H9 (cell line): ENCODE measurements around the gene STAC2. TPM values are rescaled to one million over a fixed set of nuclear protein-coding genes. Genes with fewer than 3 reads are reported as not detected.

Experiments
- DNase-seq: peaks from one replicate; pipeline ENCODE4 v3.0.0-alpha.2; 2017
- H2AFZ ChIP-seq: one replicate; pipeline ENCODE4 v1.6.1; 2013; ENCODE audit warnings: mild to moderate bottlenecking, low read length, control low read depth, moderate library complexity
- H2AK5ac ChIP-seq: 2 replicates; pipeline ENCODE4 v1.6.1; 2013; ENCODE audit warnings: low read length, control low read depth, mixed read lengths; ENCODE audit not compliant: insufficient read length
- H2BK120ac ChIP-seq: one replicate; pipeline ENCODE4 v1.6.1; 2013; ENCODE audit warnings: low read depth, mild to moderate bottlenecking, low read length, control low read depth, inconsistent platforms; ENCODE audit not compliant: poor library complexity, severe bottlenecking
- H2BK12ac ChIP-seq: 2 replicates; pipeline ENCODE4 v1.6.1; 2013; ENCODE audit warnings: low read length, control low read depth, mixed read lengths, low read depth; ENCODE audit not compliant: insufficient read length
- H2BK15ac ChIP-seq: 2 replicates; pipeline ENCODE4 v1.6.1; 2013; ENCODE audit warnings: low read depth, low read length, control low read depth
- H2BK20ac ChIP-seq: one replicate; pipeline ENCODE4 v1.6.1; 2013; ENCODE audit warnings: low read depth, mild to moderate bottlenecking, low read length, control low read depth, inconsistent platforms; ENCODE audit not compliant: poor library complexity, severe bottlenecking
- H2BK5ac ChIP-seq: 2 replicates; pipeline ENCODE4 v1.6.1; 2013; ENCODE audit warnings: low read length, control low read depth, mixed read lengths; ENCODE audit not compliant: insufficient read length
- H3K14ac ChIP-seq: 2 replicates; pipeline ENCODE4 v1.6.1; 2013; ENCODE audit warnings: low read length, control low read depth; ENCODE audit not compliant: insufficient read depth
- H3K18ac ChIP-seq: 2 replicates; pipeline ENCODE4 v1.6.1; 2013; ENCODE audit warnings: low read depth, mild to moderate bottlenecking, mixed read lengths, low read length, control low read depth; ENCODE audit not compliant: insufficient read length
- H3K23ac ChIP-seq: 2 replicates; pipeline ENCODE4 v1.6.1; 2013; ENCODE audit warnings: low read length, control low read depth, mixed read lengths, low read depth; ENCODE audit not compliant: insufficient read length
- H3K23me2 ChIP-seq: 2 replicates; pipeline ENCODE4 v1.6.1; 2013; ENCODE audit warnings: low read depth, mild to moderate bottlenecking, mixed read lengths, low read length, control low read depth; ENCODE audit not compliant: insufficient read length, poor library complexity, severe bottlenecking
- H3K27ac ChIP-seq: 2 replicates; pipeline ENCODE4 v1.5.1; 2013; ENCODE audit warnings: low read length, control low read depth, mixed read lengths, low read depth; ENCODE audit not compliant: insufficient read length
- H3K27me3 ChIP-seq: 2 replicates; pipeline ENCODE4 v1.6.1; 2013; ENCODE audit warnings: low read length, control low read depth, inconsistent platforms; ENCODE audit not compliant: insufficient read depth
- H3K4ac ChIP-seq: 2 replicates; pipeline ENCODE4 v1.6.1; 2013; ENCODE audit warnings: low read depth, mild to moderate bottlenecking, control low read depth, inconsistent platforms, low read length, moderate library complexity
- H3K4me1 ChIP-seq: 2 replicates; pipeline ENCODE4 v1.6.1; 2013; ENCODE audit warnings: low read length, control low read depth, inconsistent platforms; ENCODE audit not compliant: insufficient read depth
- H3K4me2 ChIP-seq: 2 replicates; pipeline ENCODE4 v1.6.1; 2013; ENCODE audit warnings: low read length, control low read depth, mixed read lengths; ENCODE audit not compliant: insufficient read length, insufficient read depth
- H3K56ac ChIP-seq: 2 replicates; pipeline ENCODE4 v1.6.1; 2013; ENCODE audit warnings: low read depth, mild to moderate bottlenecking, mixed read lengths, low read length, control low read depth; ENCODE audit not compliant: insufficient read length
- H3K79me1 ChIP-seq: 2 replicates; pipeline ENCODE4 v1.6.1; 2013; ENCODE audit warnings: low read depth, mild to moderate bottlenecking, moderate library complexity, low read length, control low read depth, inconsistent platforms; ENCODE audit not compliant: insufficient read depth, poor library complexity, severe bottlenecking
- H3K79me2 ChIP-seq: 2 replicates; pipeline ENCODE4 v1.6.1; 2013; ENCODE audit warnings: low read length, control low read depth, inconsistent platforms; ENCODE audit not compliant: insufficient read depth
- H3K9ac ChIP-seq: 2 replicates; pipeline ENCODE4 v1.6.1; 2013; ENCODE audit warnings: low read length, control low read depth, mixed read lengths; ENCODE audit not compliant: insufficient read length; ENCODE audit errors: extremely low read depth
- H3K9me3 ChIP-seq: one replicate; pipeline ENCODE4 v1.6.1; 2013; ENCODE audit warnings: low read depth, low read length, inconsistent platforms; ENCODE audit not compliant: control insufficient read depth
- H3T11ph ChIP-seq: one replicate; pipeline ENCODE4 v1.6.1; 2013; ENCODE audit warnings: mild to moderate bottlenecking, low read length, control low read depth, inconsistent platforms
- H4K20me1 ChIP-seq: one replicate; pipeline ENCODE4 v1.6.1; 2013; ENCODE audit not compliant: control insufficient read depth, insufficient read length, insufficient read depth
- H4K5ac ChIP-seq: 2 replicates; pipeline ENCODE4 v1.6.1; 2013; ENCODE audit warnings: low read depth, mild to moderate bottlenecking, mixed read lengths, low read length, control low read depth; ENCODE audit not compliant: insufficient read length
- H4K8ac ChIP-seq: replicated peaks from 2 replicates; pipeline ENCODE4 v1.6.1; 2013; ENCODE audit warnings: low read length, control low read depth, mixed read lengths, low read depth; ENCODE audit not compliant: insufficient read length
- H4K91ac ChIP-seq: 2 replicates; pipeline ENCODE4 v1.6.1; 2013; ENCODE audit warnings: low read depth, mild to moderate bottlenecking, moderate library complexity, mixed read lengths, low read length, control low read depth; ENCODE audit not compliant: insufficient read length
- H3K27ac Mint-ChIP-seq, 3 experiments: 2 replicates in 2 of 3; 3 replicates in 1 of 3; pipeline ENCODE4 v1.8.0; 2020 to 2021; ENCODE audit warnings: mixed read lengths in 3 of 3, mild to moderate bottlenecking in 1 of 3, moderate library complexity in 1 of 3
- H3K27me3 Mint-ChIP-seq: 2 replicates; pipeline ENCODE4 v1.8.0; 2021; ENCODE audit warnings: low read depth, mild to moderate bottlenecking, moderate library complexity, mixed read lengths
- H3K36me3 Mint-ChIP-seq, 3 experiments: 2 replicates in 2 of 3; 3 replicates in 1 of 3; pipeline ENCODE4 v1.8.0; 2020 to 2021; ENCODE audit warnings: low read depth in 3 of 3, mixed read lengths in 3 of 3; ENCODE audit not compliant: insufficient read depth in 1 of 3
- H3K4me1 Mint-ChIP-seq, 2 experiments: 2 replicates each; pipeline ENCODE4 v1.8.0; 2020; ENCODE audit warnings: mixed read lengths in 2 of 2
- H3K4me3 Mint-ChIP-seq, 2 experiments: 2 replicates in 1 of 2; 3 replicates in 1 of 2; pipeline ENCODE4 v1.8.0; 2020 to 2021; ENCODE audit warnings: mild to moderate bottlenecking in 2 of 2, mixed read lengths in 2 of 2, moderate library complexity in 1 of 2
- H3K9me3 Mint-ChIP-seq, 2 experiments: 2 replicates in 1 of 2; 3 replicates in 1 of 2; pipeline ENCODE4 v1.8.0; 2020; ENCODE audit warnings: mild to moderate bottlenecking in 2 of 2, mixed read lengths in 2 of 2, moderate library complexity in 1 of 2
- WGBS: extraction: QIAGEN DNeasy Blood & Tissue Kit; methylation state at CpG from one replicate; pipeline ENCODE4 v1.1.7; 2013; ENCODE audit warnings: missing lambda C conversion rate, low lambda C conversion rate, mixed read lengths; ENCODE audit not compliant: insufficient read length; ENCODE audit errors: extremely low coverage; 5-methylcytosine and 5-hydroxymethylcytosine counted together
- total RNA-seq: library from RNA; stranded (reverse); gene quantifications from 2 replicates; pipeline ENCODE4 v1.2.1, GENCODE V29; 2021
- TF ChIP-seq, protein P1 (sequence below): fragments of 200-600 bp; sonication (generic); conservative IDR thresholded peaks from 3 replicates; pipeline ENCODE4 v1.8.0; 2021; ENCODE audit warnings: antibody characterized with exemption, mild to moderate bottlenecking

The STAC2 gene
- total RNA-seq, 1 experiment from 2014 or later, result 2.5 TPM

DNA sequence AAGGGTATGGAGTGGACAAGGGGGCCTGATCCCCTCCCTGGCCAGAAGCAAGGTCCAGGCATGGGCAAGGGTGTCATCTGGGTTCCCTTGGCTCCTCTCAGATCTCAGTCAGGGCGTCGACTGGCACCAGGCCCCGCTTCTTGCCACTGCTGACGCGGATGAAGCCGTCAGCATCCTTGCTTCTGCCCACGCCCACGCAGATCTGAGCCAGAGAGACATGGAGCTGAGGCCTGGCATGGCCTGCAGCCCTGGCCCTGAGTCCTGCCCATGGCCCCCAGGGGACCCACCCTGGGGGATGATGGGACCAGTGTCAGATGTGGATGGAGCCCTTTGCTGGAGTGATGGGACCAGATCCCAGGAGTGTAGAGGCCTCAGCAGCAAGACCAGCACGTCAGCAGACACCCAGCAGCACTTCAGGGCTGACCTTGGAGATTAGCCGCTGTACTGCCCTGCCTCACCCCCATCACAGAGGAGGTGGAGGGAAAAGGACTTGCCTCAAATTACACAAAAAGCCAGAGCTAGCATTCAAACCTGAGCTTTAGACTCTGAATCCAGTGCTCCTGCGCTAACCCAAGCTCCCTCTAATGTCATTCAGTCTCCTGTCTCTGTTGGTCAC, 13.4 kb downstream of the STAC2 start:
- Mint-ChIP-seq H3K4me1 (peaks cover 18 to 48% of the 10 kb centered on the region in 2 experiments), H3K27ac (no peak overlapping the region), H3K4me3 (no peak overlapping the region), H3K36me3 (no peaks in the 10 kb centered on the region; a peak in 2 of 7 replicates), H3K9me3 (no peaks in the 10 kb centered on the region), H3K27me3 (peaks cover 38% of the 10 kb centered on the region)
- H2BK15ac ChIP-seq, result no peak overlapping the region
- no peaks in the 10 kb centered on the region for H3K9me3 ChIP-seq
- peak; percentile 25 for DNase-seq
- no CpG with 5 or more reads among the region's 11 CpGs for WGBS
- no peak overlapping the region for H2AK5ac ChIP-seq
- no peak overlapping the region for H3T11ph ChIP-seq
- no peak overlapping the region for H3K23ac ChIP-seq
- no peak overlapping the region for H3K18ac ChIP-seq
- no peak overlapping the region for H2AFZ ChIP-seq
- H4K20me1 ChIP-seq, result no peaks in the 10 kb centered on the region
- H3K4ac ChIP-seq, result no peak overlapping the region
- H3K4me2 ChIP-seq, result no peak overlapping the region
- no peak overlapping the region for H3K27ac ChIP-seq
- no peak overlapping the region for H4K5ac ChIP-seq
- H3K9ac ChIP-seq, result no peak overlapping the region
- H2BK12ac ChIP-seq, result no peak overlapping the region
- no peak overlapping the region for H2BK120ac ChIP-seq
- H3K56ac ChIP-seq, result no peak overlapping the region
- H3K23me2 ChIP-seq, result peaks cover 6% of the 10 kb centered on the region
- no peaks in the 10 kb centered on the region for H3K79me2 ChIP-seq
- H2BK20ac ChIP-seq, result no peak overlapping the region
- no peaks in the 10 kb centered on the region; the same call in 1 of the 2 replicates for H3K27me3 ChIP-seq
- H3K14ac ChIP-seq, result no peak overlapping the region
- H4K91ac ChIP-seq, result no peak overlapping the region
- no peak overlapping the region for H2BK5ac ChIP-seq
- H3K4me1 ChIP-seq, result no peaks in the 10 kb centered on the region; the same call in 1 of the 2 replicates
- TF ChIP-seq, protein P1, sequence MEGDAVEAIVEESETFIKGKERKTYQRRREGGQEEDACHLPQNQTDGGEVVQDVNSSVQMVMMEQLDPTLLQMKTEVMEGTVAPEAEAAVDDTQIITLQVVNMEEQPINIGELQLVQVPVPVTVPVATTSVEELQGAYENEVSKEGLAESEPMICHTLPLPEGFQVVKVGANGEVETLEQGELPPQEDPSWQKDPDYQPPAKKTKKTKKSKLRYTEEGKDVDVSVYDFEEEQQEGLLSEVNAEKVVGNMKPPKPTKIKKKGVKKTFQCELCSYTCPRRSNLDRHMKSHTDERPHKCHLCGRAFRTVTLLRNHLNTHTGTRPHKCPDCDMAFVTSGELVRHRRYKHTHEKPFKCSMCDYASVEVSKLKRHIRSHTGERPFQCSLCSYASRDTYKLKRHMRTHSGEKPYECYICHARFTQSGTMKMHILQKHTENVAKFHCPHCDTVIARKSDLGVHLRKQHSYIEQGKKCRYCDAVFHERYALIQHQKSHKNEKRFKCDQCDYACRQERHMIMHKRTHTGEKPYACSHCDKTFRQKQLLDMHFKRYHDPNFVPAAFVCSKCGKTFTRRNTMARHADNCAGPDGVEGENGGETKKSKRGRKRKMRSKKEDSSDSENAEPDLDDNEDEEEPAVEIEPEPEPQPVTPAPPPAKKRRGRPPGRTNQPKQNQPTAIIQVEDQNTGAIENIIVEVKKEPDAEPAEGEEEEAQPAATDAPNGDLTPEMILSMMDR, result no peak
- no peaks in the 10 kb centered on the region for H3K79me1 ChIP-seq
- H4K8ac ChIP-seq, result no peak overlapping the region
